HG03457 (cell line): ENCODE data around the gene FAM171A2.
"Not testable (repeated sequence)": the region's sequence is repeated elsewhere in the genome, so short reads cannot be mapped to it uniquely, and the experiment has no call there.

Experiments
- ATAC-seq: cut with Tn5 transposase; IDR thresholded peaks from one replicate; pipeline ENCODE4 v1.9.1; 2021; ENCODE audit warnings: moderate number of reproducible peaks; ENCODE audit not compliant: unreplicated experiment

The FAM171A2 gene

GRCh38 chr17:44363613-44364159 lies at the start of gene FAM171A2:
Gene FAM171A2 (minus strand): TSS chr17:44363853. CDS start chr17:44363714, 139 bp downstream.
- ATAC-seq = no peak

GRCh38 chr17:44409309-44410028 lies 45.8 kb upstream of the FAM171A2 start:
- ATAC-seq = no peak

- no peak for ATAC-seq
These were observed 45.1 kb upstream of the FAM171A2 start for GRCh38 chr17:44408786-44409185.

- no peak for ATAC-seq
These were observed 39.0 kb upstream of the FAM171A2 start for GRCh38 chr17:44402564-44403172.

GRCh38 chr17:44400226-44400847 lies 36.7 kb upstream of the FAM171A2 start:
- ATAC-seq = no peak

GRCh38 chr17:44398692-44399691 lies 35.3 kb upstream of the FAM171A2 start:
- no peak for ATAC-seq

GRCh38 chr17:44397479-44398440 lies 34.1 kb upstream of the FAM171A2 start:
- no peak for ATAC-seq

- ATAC-seq = no peak
These were observed 33.3 kb upstream of the FAM171A2 start for GRCh38 chr17:44396946-44397345.

- ATAC-seq = no peak
These were observed 31.2 kb upstream of the FAM171A2 start for GRCh38 chr17:44394833-44395232.

- not testable (repeated sequence) for ATAC-seq
These were observed 30.5 kb upstream of the FAM171A2 start for GRCh38 chr17:44394112-44394511.

- no peak for ATAC-seq
These were observed 26.7 kb upstream of the FAM171A2 start for GRCh38 chr17:44390250-44390870.

- no peak for ATAC-seq
These were observed 26.1 kb upstream of the FAM171A2 start for GRCh38 chr17:44389723-44390202.

- no peak for ATAC-seq
These were observed 25.6 kb upstream of the FAM171A2 start, which contains the start of gene ITGA2B for GRCh38 chr17:44389281-44389680. Gene ITGA2B (minus strand): TSS chr17:44389649. CDS start chr17:44389473, 176 bp downstream.

GRCh38 chr17:44387804-44388203 lies 24.2 kb upstream of the FAM171A2 start:
- no peak for ATAC-seq

GRCh38 chr17:44386182-44386525 lies 22.5 kb upstream of the FAM171A2 start:
- ATAC-seq = no peak

- no peak for ATAC-seq
These were observed 21.9 kb upstream of the FAM171A2 start for GRCh38 chr17:44385287-44386181.

GRCh38 chr17:44384823-44385286 lies 21.2 kb upstream of the FAM171A2 start:
- ATAC-seq = no peak
